ENCODE data around the gene UBA6.

UBA6 gene

GRCh38 chr4:67570537-67570936, 130.4 kb downstream of the UBA6 start:
- H3K4me3 ChIP-seq (ENCODE audit: control insufficient read depth, low read depth, low read length) = no peak overlapping the region
- no peak for DNase-seq (ENCODE audit: low read depth)
- no peak for TF ChIP-seq CTCF (conservative IDR thresholded peaks at IDR 0.05; ENCODE audit: control insufficient read depth, insufficient read depth, low read depth, low read length)

GRCh38 chr4:67568820-67569219, 132.1 kb downstream of the UBA6 start:
- no peak overlapping the region for H3K4me3 ChIP-seq (ENCODE audit: control insufficient read depth, low read depth, low read length)
- no peak for TF ChIP-seq CTCF (conservative IDR thresholded peaks at IDR 0.05; ENCODE audit: control insufficient read depth, insufficient read depth, low read depth, low read length)
- DNase-seq (ENCODE audit: low read depth) = peak; percentile 38

DNA sequence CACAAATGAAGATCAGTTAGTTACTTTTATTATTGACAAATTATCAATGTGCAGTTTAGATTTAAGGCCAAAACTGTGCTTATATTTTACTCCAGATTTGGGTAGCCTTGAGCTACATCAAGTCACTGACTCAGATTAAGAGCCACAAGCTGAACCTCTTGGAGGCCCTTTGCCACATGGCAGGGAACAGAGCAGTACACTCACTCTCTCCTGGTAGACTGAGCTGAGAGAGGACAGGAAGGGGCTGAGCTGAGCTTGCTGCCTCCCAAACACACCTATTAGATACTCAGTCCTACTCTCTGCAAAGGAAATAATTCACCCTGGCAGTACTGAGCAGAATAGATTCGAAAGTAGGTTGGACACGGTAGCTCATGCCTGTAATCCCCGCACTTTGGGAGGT, 134.6 kb downstream of the UBA6 start:
- no peak overlapping the region for H3K4me3 ChIP-seq (ENCODE audit: control insufficient read depth, low read depth, low read length)
- no peak for TF ChIP-seq CTCF (conservative IDR thresholded peaks at IDR 0.05; ENCODE audit: control insufficient read depth, insufficient read depth, low read depth, low read length)
- DNase-seq (ENCODE audit: low read depth) = no peak

- H3K4me3 ChIP-seq (ENCODE audit: control insufficient read depth, low read depth, low read length) = no peak overlapping the region
- TF ChIP-seq CTCF (conservative IDR thresholded peaks at IDR 0.05; ENCODE audit: control insufficient read depth, insufficient read depth, low read depth, low read length) = no peak
- DNase-seq (ENCODE audit: low read depth) = peak; percentile 36
These were observed 135.7 kb downstream of the UBA6 start for GRCh38 chr4:67565284-67565683.
